Measurements from ENCODE around the gene MTAP.

The MTAP gene

DNA sequence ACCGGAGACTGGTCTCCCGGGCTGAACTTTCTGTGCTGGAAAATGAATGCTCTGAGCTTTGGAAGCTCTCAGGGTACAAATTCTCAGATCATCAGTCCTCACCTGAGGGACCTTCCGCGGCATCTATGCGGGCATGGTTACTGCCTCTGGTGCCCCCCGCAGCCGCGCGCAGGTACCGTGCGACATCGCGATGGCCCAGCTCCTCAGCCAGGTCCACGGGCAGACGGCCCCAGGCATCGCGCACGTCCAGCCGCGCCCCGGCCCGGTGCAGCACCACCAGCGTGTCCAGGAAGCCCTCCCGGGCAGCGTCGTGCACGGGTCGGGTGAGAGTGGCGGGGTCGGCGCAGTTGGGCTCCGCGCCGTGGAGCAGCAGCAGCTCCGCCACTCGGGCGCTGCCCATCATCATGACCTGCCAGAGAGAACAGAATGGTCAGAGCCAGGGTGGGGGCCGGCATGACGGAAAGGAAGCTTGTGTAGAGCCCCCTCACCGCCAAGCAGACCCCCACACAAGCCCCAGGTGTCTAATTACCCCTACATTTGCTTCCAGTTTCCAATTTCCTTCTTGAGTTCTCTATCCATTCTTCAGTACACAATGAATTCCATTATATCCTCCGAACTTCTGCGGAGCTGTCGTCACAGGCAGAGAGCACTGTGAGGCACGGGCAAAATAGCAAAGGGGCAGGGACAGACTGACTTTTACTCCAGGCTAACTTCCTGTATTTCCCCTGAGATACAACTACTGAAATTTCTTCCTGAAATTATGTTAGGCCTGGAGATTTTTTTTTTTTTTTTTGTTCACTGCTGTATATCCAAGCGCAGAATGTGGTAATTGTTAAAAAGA lies 168.6 kb downstream of the MTAP start:
- no peak for DNase-seq (ENCODE audit: low read depth)

DNA sequence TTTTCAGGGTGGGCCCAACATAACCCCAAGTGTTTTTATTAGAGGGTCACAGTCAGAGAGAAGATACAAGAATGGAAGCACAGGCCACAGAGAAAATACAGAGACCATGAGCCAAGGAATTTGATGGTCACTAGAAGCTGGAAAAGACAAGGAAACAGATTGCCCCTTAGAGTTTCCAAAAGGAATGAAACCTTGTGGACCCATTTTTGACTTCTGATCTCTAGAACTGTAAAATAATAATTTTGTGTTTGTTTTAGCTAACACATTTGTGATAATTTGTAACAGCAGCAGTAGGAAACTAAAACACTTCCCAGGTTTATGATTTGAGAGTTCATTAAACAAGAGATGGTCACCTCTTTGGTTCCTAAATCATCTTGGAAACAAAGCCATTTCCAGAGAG lies 169.9 kb downstream of the MTAP start:
- no peak for DNase-seq (ENCODE audit: low read depth)

DNA sequence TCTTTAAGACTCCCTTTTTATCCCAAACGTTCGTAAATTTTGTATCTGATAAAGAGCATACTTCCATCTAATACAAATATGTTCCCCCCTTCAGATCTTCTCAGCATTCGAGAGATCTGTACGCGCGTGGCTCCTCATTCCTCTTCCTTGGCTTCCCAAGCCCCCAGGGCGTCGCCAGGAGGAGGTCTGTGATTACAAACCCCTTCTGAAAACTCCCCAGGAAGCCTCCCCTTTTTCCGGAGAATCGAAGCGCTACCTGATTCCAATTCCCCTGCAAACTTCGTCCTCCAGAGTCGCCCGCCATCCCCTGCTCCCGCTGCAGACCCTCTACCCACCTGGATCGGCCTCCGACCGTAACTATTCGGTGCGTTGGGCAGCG lies 171.9 kb downstream of the MTAP start:
- no peak for DNase-seq (ENCODE audit: low read depth)

DNA sequence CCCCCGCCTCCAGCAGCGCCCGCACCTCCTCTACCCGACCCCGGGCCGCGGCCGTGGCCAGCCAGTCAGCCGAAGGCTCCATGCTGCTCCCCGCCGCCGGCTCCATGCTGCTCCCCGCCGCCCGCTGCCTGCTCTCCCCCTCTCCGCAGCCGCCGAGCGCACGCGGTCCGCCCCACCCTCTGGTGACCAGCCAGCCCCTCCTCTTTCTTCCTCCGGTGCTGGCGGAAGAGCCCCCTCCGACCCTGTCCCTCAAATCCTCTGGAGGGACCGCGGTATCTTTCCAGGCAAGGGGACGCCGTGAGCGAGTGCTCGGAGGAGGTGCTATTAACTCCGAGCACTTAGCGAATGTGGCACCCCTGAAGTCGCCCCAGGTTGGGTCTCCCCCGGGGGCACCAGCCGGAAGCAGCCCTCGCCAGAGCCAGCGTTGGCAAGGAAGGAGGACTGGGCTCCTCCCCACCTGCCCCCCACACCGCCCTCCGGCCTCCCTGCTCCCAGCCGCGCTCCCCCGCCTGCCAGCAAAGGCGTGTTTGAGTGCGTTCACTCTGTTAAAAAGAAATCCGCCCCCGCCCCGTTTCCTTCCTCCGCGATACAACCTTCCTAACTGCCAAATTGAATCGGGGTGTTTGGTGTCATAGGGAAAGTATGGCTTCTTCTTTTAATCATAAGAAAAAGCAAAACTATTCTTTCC lies 172.4 kb downstream of the MTAP start:
- DNase-seq (ENCODE audit: low read depth): peak; percentile 63

DNA sequence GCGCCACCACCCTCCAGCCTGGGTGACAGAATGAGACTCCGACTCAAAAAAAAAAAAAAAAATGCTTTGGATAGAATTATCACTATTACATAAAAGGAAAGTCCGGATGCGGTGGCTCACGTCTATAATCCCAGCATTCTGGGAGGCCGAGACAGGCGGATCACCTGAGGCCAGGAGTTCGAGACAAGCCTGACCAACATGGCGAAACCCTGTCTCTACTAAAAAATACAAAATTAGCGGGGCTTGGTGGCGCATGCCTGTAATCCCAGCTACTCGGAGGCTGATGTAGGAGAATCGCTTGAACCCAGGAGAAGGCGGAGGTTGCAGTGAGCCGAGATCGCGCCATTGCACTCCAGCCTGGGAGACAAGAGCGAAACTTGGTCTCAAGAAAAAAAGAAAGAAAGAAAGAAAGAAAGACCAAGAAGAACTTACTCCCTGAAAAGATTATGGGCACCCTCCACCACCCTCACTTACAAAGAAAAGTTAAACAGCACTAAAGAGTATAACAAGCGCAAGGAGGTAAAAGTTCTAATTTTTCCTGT lies 174.0 kb downstream of the MTAP start:
- DNase-seq (ENCODE audit: low read depth): no peak

DNA sequence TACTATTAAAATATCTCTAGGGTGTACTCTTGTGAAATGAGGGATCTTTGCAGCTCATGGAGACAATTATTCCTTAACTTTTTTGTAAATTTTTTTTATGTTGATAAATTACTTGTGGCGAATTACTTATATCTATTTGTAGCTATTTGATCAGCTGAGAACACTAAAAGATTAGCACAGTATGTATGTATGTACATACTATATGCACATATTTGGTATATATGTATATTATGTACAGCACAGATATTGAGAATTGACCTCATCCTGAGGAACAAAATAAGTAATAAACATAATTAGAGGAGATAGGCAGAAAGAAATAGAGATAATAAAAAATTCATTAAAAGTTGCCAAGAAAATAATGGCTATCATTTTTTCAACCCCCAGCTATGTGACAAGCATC lies 180.0 kb downstream of the MTAP start:
- no peak for DNase-seq (ENCODE audit: low read depth)

DNA sequence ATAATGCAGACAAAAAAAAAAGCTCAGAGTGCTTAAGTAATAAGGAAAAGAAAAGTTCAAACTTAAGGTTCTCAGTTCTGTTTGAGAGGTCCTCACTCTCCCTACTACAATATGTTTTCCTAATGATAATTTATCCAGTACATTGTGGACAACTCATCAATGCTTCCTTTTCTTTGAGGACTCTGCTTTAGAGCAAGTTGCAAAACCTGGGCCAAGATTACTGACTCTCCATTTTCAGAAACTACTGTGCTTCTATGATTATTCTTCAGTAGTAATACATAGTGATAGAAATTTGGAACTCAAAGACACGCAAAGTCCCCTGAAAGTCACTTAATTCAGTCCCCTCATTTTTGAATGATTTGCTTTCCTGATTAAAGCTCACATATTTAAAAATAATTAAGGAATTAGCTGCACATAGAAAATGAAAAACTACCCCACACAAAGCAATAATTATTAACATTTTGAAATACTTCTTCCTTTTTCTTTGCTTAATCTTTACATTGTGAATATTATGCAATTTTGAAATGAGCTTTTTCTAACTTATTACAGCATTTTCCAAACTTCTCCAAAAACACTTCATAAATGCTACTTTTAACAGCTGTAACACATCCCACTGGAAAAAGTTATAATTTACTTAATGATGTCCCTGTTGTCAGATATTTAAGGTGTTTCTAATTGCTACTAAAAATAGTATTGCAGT lies 180.6 kb downstream of the MTAP start:
- no peak for DNase-seq (ENCODE audit: low read depth)

DNA sequence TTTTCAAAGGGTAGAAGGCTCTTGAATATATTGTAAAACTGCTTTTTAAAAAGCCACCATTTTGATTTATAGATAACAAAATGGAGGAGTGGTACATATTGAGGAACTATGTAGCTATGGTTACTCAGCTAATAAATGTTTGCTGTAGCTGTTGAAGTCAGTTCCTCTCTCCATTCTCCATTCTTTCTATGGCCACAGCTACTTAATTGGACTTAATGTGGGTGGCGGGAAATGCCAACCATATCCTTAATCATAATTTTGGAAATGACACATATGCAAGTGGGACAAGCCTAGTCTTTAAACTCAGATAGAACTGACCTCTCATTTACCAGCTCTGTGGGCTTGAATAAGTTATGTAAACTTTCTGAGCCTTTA lies 181.1 kb downstream of the MTAP start:
- no peak for DNase-seq (ENCODE audit: low read depth)

DNA sequence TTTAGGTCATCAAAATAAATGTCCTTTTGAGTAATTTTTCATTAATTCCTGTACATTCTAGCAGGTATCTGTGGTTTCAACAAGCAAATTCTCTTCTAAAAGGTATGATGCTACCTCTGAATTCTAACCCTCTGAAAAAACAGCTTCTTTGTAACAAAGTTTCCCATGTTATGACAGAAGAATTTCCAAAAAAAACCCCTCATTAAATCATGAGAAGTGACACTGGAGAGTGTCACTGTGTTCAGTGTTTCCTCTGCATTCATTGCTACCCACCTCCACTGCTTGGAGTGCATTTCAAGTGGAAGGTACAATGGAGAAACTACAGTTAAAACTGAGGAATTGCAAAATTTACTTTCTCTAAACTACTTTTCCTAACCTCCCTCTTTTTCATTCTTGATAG lies 181.7 kb downstream of the MTAP start:
- no peak for DNase-seq (ENCODE audit: low read depth)

DNA sequence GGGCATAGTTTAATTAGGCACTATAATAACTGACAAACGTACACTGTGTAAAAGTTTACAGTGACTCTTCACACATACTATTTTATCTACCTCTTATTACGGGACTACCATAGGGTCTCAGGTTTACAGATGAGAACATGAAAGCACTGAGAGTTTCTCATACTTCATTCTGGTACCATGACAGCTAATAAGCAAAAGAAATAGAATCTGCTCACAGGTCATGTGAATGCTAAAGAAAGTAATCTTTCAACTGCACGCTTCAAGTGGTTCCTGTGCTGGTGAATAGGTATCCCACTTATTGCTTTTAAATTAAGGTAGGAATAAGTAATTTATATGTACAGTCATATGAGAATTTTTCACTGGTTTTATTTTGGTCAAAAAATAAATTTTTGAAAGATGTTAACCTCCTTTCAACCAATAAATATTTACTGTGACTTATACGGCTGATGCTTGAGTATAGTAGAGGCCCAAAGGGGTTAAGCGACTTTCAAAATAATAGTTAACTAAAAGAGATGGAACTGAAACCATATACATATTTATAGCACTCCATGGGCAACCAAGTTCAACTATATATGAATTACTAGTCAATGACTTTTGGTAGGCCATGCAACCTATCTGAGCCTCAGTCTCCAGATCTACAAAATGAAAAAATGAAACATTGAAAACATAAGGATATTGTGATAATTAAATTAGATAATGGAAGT lies 183.7 kb downstream of the MTAP start:
- no peak for DNase-seq (ENCODE audit: low read depth)

All from HS-5 (cell line).